NCI-H2227 treated with DMSO at 0.1 percent for 48 hours (cell line): ENCODE results near the gene CBFB.
"Not testable (repeated sequence)": the region's sequence is repeated elsewhere in the genome, so short reads cannot be mapped to it uniquely, and the experiment has no call there.

ENCODE experiments used
- DNase-seq: peaks from one replicate; lab custom pipeline; 2025; lab: John Stamatoyannopoulos, UW

Gene CBFB

DNA sequence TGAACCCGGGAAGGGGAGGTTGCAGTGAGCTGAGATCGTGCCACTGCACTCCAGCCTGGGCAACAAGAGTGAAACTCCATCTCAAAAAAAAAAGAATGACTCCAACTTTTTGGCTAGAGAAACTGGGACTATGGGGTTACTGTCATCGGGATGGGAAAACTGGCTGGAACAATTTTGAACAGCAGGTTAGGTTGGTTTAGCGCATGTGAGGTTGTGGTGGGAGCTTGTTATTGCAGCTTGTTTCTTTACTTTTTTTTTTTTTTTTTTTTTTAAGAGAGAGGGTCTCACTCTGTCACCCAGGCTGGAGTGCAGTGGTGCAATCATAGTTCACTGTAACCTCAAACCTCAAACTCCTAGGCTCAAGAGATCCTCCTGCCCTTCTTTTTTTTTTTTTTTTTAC lies 12.6 kb downstream of the CBFB start:
- DNase-seq = not testable (repeated sequence)

DNA sequence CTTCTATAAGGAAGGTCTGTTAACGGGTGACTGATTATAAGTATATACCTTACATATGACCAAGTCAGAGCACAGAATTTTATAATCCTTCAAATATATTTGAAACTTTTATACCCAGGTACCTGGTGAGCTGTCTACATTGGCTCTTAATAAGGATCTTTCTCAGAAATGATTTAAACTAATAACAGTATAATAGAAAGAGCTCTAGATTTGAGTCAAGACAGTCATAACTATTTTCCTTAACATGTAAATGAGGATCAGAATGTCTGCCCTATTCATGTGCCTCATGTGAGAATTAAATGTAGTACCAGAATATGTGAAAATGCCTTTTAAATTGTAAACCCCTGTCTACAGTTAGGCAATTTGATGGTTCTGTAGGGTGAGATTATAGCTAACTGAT lies 14.5 kb downstream of the CBFB start:
- DNase-seq = no peak

DNA sequence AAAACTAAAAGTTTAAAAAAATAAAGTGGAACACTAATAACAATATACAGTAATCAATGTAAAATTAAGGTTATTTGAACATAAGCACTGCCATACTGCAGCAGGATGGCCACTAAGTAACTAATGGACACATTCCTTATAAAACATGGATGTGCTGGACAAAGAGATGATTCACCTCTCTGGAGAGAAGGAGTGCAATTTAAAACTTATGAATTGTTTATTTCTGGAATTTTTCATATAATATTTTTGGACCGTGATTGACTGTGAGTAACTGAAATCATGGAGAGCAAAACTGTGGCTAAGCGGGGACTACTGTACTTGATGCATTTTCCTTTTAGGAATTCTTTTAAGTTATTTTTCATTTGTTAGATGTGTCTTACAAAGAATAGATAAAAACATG lies 21.8 kb downstream of the CBFB start:
- DNase-seq = no peak

DNA sequence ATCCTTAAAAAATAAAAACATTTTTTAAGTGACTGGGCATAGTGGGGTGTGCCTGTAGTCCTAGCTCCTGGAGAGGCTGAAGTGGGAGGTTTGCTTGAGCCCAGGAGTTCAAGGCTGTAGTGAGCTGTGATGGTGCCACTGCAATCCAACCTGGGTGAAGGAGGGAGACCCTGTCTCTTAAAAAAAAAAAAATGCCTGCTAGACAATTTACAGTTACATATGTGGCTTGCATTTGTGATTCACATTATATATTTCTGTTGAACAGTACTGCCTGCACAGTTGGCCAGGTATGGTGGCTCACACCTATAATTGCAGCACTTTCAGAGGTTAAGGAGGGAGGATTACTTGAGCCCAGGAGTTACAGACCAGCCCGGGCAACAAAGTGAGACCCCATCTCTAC lies 23.4 kb downstream of the CBFB start:
- DNase-seq = no peak

DNA sequence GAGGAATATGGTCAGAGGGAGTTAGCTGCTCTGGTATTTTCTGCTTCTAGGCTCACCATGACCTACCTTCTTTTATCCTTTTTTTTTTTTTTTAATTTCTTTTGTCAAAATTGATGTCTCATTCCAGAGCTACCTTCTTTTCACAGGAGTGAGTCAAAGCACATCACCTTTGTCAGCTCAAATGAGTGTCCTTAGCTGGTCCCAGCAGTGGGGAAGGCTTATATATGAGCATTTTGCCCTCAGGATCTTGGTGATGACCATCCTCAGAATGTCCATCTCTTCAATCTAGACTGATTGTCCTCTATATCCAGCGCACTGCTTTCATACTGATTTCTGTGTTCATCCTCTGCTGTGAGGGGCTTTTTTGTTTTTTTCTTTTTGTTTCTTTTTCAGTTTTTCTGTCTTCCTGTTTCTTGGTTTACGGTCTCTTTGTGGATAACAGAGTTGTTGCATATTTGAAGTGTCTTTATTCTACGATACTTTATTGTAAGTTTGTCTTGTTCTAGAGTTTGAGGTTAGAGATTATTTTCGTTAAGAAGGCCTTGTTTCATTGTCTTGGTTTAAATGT lies 24.9 kb downstream of the CBFB start:
- DNase-seq = no peak

DNA sequence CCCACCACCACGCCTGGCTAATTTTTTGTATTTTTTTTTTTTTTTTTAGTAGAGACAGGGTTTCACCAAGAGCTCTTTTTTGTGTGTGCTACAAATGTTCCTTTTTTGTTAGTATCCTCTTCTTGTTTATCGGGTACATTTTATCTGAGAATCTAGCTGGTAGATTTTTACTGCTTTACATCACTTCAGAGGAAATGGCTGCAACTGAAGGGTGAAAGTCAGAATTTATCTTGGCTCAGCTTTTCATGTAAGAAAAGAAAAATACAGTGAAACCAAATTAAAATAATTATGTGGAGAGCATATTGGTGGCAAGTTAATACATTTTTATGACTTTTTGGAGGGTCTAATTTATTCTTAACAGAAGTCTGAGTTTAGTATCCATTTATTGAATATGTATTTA lies 26.0 kb downstream of the CBFB start:
- no peak for DNase-seq

DNA sequence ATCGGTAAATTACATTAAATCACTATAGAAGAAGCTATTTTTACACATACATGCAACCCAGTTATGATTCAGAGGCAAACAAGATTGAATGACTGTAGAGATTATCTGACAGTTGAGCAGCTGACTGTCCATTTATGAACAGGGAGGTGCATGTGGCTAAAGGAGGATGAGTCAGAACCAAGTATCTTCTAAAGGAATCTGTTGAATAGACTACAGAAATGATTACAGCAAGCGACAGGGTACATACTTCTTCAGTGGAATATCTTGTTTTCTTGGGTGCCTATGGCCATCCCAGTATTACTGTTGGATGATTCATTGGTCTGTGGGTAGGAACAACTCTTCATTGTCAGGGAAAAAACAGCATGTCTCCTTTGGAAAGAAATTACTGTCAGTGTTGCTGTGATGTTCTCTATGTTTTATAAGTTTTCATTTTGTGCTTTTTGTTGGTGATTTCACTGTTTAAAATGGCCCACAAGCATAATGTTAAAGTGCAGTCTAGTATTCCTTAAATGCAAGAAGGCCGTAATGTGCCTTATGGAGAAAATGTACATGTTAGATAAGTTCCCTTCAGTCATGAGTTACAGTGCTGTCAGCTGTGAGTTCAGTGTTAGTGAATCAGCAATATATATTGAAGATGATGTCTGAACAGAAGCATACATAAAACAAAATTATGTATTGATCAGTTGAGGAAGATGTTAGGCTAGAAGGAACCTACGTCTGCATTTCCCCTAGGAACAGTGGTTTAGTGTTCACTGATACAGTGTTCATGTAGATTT lies 27.0 kb downstream of the CBFB start:
- no peak for DNase-seq

DNA sequence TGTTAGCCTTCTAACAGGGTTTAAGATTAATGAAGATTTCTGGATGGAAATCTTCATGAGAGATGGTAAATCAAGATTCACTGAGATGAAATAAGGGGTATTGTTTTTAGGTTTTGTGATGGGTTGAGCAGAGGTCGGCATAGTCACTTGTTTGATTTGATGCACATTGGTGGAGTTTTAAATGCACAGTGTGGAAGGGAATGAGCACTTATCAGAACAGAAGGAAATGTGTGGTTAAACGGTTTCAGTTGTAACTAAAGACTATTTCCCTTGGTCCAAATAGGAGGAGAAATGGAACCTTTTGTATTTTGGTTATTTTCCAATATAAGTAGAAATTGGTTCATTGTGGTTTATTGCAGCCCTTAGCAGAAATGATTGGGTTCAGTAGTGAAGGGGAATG lies 34.1 kb downstream of the CBFB start:
- no peak for DNase-seq

DNA sequence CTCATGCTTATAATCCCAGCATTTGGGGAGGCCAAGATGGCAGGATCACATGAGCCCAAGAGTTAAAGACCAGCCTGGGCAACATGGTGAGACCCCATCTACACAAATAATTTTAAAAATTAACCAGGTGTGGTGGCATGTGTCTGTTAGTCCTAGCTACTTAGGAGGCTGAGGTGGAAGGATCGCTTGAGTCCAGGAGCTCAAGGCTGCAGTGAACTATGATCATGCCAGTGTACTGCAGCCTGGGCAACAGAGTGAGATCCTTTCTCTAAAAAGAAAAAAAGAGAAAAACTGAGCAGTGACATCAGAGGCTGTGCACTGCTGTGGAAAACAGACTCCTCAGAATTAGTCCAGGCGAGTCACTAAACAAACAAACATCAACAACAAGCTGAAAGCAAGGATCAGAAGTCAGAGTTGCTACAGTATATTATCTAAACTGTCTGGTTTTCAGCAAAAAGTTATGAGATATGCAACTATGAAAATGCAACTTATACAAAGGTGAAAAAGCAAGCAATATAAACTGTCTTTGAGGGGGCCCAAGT lies 39.3 kb downstream of the CBFB start:
- no peak for DNase-seq

DNA sequence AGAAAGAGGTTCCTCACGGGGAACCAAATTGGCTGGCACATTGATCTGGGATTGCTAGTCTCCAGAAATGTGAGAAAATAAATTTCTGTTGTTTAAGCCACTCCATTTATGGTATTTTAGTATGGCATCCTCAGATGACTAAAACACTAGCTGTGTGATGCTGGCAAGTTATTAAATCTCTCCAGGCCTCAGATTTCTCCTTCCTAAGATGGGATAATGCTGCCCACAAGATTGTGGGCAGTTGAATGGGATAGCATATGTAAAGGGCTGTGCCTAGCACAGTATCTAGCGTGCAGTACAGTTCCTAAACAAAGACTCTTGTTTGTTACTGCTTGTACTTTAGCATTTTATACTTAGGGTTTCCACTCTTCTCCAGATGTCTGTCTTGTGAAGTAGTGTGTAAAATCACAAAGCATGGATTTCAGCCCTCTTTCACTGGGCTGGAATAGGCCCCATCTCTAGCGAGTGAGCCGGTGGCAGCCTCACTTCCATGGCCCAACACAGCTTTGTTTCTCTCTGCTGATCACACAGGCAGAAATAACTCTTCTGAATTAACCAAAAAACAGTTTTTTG lies 42.6 kb downstream of the CBFB start:
- no peak for DNase-seq

DNA sequence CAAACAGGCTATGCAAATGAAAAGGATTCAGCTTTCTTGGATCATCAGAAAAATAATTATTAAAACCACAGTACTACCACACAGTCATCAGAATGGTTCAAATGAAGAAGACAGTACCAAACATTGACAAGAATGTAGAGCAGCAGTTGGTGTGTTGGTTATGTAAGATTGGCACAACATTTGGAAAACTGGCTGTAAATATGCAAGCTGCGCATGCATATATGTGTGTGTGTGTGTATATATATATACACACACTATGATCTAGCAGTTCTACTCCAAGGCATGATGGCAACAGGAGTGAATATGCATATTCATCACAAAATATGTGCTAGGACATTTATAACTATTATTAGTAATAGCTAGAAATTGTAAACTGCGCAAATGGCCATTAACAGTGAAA lies 46.4 kb downstream of the CBFB start:
- no peak for DNase-seq

DNA sequence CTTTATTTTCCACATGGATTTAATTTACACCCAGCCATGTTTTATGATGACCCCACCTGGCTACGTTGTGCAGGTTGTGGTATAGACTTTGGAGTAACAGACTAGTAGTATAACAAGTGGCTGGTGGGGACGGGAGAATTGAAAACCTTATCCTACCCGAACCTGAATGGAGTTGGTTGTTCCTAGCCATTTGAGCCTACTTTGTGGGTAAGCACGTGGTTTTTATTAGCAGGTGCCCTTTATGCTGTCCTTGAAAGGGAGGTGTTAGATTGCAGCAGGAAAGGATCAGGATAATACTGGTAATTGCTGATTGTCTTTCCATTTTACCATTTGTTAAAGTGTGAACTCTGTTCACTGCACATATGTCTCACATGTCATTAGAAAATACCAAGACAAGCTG lies 48.9 kb downstream of the CBFB start:
- no peak for DNase-seq

DNA sequence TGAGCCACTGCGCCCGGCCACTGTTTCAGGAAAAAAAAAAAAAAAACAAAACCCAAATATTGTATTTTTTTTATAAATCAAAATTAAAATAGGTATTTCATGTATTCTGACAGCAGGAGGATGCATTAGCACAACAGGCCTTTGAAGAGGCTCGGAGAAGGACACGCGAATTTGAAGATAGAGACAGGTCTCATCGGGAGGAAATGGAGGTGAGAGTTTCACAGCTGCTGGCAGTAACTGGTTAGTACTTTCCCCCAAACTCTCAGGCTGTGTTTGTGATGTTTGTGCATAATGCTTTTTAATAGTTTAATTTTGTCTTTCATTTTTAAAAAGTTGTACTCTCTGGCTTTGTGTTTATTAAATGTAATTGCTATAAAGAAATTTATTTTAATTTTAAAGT lies 53.2 kb downstream of the CBFB start:
- DNase-seq = no peak

DNA sequence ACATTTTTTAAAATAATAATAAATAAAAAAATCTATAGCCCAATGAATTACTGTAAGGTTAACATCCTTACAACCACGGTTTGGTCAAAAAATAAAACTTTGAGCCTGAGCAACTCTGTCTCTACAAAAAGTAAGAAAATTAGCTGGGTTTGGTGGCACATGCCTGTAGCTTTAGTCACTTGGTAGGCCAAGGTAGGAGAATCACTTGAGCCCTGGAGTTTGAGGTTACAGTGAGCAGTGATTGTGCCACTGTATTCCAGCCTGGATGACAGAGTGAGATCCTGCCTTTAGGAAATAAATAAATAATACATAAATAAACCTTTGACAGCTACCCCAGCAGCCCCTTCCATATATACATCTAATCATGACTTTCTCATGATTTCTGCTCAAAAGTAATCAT lies 53.9 kb downstream of the CBFB start:
- DNase-seq = no peak

DNA sequence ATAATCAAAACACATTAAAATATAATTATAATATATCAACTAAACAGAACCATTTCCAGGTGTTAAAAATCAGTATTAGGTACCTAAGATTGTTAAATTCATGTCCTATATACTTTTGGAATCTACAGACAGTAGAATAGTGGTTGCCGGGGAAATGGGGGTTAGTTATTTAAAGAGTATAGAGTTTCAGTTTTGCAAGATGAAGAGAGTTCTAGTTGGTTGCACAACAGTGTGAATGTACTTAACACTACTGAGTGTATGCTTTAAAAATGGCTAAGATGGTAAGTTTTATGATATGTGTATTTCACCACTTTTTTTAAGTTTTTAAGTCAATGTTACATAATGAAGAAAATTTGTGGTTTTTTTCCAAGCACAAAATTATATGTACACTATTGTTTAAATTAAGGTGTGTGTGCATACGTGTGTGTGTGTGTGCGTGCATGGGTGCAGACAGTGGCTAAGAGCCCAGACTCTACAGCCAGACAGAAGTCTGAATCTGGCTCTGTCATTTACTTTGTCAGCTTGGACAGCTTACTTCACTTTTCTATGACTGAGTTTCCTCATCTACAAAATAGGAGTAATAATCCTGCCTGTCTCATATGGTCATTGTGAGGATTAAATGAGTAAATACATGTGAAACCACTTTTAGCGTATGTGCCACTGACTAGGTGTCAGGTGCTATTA lies 55.5 kb downstream of the CBFB start:
- DNase-seq = no peak

DNA sequence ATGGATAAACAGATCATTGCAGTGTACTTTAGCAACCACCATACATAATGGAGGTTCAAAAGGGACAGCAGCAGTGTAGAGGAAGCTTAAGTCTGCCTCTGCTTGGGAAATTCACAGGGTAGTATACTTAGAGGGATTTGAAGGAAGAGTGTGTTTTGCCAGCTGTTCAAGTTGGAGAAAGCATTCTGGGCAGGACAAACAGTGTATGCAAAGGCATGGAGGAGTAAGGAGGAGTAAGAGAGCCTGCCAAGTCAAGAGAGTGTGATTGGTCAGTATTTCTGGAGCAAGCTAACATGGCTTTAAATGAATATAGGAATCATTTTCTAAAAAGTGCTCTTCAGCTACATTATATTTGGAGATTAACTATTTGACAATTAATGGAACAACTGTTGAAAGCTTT lies 57.9 kb downstream of the CBFB start:
- DNase-seq = no peak

DNA sequence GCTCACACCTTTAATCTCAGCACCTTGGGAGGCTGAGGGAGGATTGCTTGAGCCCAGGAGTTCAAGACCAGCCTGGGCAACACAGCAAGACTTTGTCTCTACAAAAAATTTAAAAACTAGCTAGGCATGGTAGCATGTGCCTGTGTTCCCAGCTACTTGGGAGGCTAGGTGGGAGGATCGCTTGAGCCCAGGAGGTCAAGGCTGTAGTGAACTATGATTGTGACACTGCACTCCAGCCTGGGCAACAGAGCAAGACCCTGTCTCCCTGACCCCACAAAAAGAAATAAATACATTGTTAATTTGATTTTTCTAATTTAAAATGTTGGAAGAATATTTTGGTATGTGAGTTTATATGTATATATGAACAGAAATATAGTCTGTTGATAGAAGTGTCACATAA lies 58.3 kb downstream of the CBFB start:
- DNase-seq = no peak

DNA sequence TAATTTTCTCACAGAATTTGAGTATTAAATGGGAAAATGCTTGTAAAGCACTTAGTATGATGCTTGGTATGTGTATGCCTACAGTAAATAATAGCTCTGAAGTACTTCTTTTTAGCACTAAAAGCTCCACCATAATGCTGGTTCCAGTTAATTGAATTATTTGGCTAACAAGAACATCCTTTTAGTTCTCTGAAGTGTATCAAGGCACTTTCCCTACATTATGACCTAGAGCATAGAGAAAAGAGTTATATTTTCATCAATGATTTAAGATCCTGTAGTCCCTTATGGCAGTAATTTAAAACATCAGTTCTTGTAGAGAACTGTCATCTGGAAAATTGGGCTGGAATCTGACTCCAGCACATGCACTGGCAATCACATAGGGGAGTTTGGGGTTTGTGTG lies 58.9 kb downstream of the CBFB start:
- DNase-seq = peak; percentile 20

DNA sequence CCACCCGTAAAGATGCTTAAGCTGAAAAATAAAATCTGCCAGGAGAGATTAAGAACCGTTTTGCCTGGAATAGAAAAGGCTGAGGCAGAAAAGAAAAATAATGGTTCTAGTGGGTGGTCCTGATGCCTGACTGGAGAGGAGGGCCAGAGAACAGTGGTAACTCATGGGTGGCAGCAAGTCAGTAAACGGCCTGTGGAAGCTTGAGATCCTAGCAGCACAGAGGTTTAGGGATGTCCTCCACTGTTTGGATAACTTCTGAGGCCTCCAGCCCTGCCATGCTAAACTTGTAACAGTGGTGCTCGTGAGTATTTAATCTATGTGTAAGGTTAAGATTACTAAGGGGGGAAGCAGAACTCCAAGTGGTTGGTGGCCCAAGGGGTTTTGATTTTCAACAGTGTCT lies 59.6 kb downstream of the CBFB start:
- DNase-seq = no peak

DNA sequence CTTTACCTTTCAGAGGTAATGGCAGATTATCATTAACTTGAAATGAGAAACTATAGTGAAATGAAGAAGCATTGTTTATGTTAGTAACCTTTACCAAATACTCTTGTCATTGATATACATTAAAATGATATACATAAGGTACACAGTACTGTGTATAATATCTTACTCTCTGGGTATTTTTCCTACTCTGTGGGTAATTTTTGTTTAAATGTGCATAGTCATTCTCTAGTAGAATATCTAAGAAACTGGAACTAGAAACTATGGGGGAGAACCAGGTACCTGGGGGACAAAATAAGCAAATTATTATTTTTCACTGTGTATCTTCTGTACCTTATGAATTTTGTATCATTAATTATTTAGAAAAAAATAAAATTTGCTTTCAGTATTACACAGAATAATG lies 60.2 kb downstream of the CBFB start:
- DNase-seq = no peak

DNA sequence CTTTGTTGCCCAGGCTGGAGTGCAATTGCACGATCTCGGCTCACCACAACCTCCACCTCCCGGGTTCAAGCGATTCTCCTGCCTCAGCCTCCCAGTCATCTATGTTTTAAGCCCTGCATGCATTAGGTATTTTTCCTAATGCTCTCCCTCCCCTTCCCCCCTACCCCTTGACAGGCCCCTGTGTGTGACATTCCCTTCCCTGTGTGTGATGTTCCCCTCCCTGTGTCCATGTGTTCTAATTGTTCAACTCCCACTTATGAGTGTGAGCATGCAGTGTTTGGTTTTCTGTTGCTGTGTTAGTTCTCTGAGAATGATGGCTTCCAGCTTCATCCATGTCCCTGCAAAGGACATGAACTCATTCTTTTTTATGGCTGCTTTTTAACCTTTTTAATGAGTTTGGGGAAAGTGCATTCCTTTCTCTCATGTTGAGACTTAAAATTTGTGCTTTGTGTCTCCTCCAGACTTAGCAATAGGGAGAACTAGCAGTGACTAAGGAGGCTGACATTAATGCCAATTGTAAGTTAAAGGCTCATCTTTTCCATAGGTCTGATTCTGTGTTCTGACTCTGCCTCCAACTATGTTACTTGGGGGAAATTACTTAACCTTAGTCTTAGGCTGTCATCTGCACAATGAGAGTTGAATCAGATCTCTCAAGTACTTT lies 63.1 kb downstream of the CBFB start:
- no peak for DNase-seq

DNA sequence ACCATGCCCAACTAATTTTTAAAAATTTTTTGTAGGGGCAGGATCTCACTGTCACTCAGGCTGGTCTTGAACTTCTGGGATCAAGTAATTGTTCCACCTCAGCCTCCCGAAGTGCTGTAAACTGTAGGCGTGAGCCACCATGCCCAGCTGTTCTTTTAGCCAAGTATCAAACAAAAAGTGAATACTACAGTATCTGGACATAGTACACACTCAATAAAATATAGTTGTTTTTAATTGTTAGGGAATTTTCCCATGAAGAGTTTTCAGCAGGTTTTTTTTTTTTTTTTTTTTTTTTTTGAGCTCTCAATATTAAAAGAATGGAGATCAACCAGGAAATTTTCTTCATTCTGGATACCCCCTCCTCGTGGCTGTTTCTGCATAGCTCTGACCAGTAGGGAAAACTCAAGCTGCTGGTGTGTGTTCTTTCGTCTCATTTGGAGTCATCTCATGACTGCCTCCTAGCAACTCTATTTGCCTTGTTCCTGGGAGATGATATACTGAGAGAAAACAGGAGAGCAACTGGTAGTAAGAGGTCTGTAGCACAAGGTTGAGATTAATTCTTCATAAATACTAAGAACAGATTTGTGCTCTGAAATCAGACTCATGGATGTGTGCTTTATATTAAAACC lies 64.3 kb downstream of the CBFB start:
- no peak for DNase-seq
